ENCODE data around the gene KRT36.

The KRT36 gene

GRCh38 chr17:41439375-41439774 is 50.3 kb downstream of the KRT36 start:
- no peak for DNase-seq (ENCODE audit: low spot score)

DNA sequence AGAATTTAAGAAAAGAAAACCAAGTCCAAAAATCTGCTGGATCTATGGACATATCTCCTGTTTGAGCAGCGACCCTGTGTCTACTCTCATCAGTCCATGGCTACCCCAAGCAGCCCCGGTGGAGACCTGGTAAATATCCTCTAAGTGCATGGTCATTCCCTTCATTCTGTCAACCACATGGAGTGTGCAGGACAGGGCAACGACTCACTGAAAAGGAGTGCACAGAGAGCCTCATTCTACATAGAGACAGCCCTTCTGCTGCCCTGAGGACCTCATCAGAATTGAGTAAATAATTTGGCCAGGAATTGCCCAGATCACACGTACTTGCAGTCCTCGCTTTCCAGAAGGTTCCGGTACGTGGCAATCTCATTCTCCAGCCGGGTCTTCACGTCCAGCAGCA is 51.9 kb downstream of the KRT36 start:
- DNase-seq (ENCODE audit: low spot score): no peak

DNA sequence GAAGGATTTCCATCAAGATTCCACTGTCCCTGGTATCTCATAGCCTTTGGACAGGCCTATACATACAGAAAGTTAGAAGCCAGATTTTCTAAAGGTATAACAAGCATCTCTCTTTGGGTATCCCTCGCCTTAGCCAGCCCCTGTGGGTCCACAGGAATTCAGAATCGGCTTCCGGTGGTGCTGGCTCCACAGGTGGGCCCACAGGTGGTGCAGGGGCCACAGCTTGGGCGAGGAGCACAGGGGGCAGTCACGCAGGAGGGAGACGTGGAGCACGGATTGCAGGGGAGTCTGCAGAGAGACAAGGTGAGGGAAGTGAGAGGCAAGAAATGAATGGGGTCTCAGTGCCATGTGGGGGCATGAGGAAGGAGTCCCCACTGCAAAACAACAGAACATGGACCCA is 52.5 kb downstream of the KRT36 start:
- no peak for DNase-seq (ENCODE audit: low spot score)

Data from CD4-positive, alpha-beta T cell treated with Interleukin-2 at 100 ng/mL for 4 hours (primary cell).